Measurements from ENCODE around the gene CEP112. TPM values are rescaled to one million over a fixed set of nuclear protein-coding genes. Genes with fewer than 3 reads are reported as not detected.

Gene CEP112
- total and polyA plus RNA-seq, 2 donors (not counting 3 experiments of a cell fraction or from before 2014, with no cell fraction given): 1.5 to 25.3 TPM

DNA sequence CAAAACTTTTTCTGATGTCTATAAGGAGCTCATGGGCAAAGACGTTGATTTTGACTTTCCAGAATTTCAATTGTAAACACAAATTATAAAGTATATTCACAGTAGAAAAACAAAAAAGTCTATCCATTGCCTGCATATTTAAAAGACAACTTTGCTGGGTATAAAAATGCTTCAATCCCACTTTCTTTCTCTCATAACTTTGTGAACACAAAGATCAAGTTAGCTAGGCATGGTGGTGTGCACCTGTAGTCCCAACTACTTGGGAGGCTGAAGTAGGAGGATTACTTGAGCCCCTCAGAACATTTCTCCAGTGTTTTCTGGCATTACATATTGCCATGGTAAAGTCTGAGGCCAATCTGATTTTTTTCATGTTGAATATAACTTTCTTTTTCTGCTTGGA is 547.4 kb downstream of the CEP112 start:
- dilution Hi-C loops (cut with MboI; ENCODE audit: extremely low pct_ligation_motif_present, low sequenced_read_pairs): no loop called here
- CTCF ChIA-PET: interaction anchor here (1.0 to 1.7 kb wide), 2 partner anchors 16 to 413 kb away, joined by 4 to 5 read pairs; no protein-coding TSS in a partner anchor
- no TSS peak for BruUV-seq (replicated peaks)

DNA sequence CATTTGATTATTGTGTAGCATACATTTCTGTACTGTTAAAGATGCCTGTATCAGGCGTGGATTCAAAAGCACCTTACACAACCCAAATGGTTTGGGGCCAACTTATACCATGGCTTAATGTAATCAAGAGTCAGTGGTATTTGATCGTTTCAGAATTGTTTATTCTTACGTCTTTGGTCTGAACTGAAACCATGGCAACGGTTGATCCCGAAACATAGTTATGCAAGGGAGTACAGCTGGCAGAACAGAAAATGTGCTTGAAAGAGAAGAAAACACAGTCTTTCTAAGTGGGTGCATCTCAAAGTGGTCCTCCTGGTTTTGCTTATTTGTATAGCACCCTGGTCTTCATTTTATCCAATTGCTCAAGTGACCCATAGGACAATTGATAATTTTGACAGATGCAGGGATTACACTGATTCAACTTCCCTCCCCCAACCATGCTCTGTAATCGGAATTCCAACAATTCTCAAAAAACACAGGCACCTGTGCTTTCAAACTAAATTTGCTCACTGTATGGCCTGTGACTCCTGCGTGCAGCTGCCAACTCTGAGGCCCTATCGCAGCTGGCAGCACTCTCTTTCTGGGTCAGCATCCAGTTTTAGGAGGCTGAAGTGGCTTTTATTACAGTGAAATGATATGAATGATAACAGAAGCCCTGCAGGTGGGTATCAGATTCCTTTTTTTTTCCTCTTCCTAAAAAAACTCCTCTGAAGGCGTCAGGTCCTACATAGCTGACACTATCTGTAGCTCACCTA is 553.5 kb downstream of the CEP112 start:
- Histone ChIP-seq H3K4me1 (ENCODE audit: control insufficient read depth, extremely low read depth, insufficient read depth, low read length) (peaks cover 4% of the 10 kb centered on the region), H4K20me1 (replicated peaks; ENCODE audit: control insufficient read depth, extremely low read depth, insufficient read depth, low read length) (no peaks in the 10 kb centered on the region), H3K27me3 (ENCODE audit: control insufficient read depth in 2 of 2, insufficient read depth in 2 of 2, low read length in 2 of 2) (no peaks in the 10 kb centered on the region), H3K4me2 (ENCODE audit: insufficient read depth, low read length) (no peak overlapping the region), H3K79me2 (ENCODE audit: control insufficient read depth, insufficient read depth, low read length) (no peaks in the 10 kb centered on the region), H3K9me1 (replicated peaks; ENCODE audit: control insufficient read depth, extremely low read depth, insufficient read depth, low read length) (no peaks in the 10 kb centered on the region), H3K9me3 (replicated peaks; ENCODE audit: control insufficient read depth, insufficient read depth, low read length) (no peaks in the 10 kb centered on the region), H3K36me3 (ENCODE audit: control insufficient read depth in 2 of 2, extremely low read depth in 1 of 2, insufficient read depth in 2 of 2, low read length in 2 of 2) (no peaks in the 10 kb centered on the region), H3K9ac (replicated peaks; ENCODE audit: extremely low read depth, insufficient read depth, low read length) (no peak overlapping the region), H3K4me3 (replicated peaks in 1 of 3; ENCODE audit: insufficient read depth in 1 of 3, low read depth in 1 of 3, low read length in 3 of 3) (no peak overlapping the region), H3K27ac (ENCODE audit: insufficient read depth, low read depth, low read length) (no peak overlapping the region), H2AFZ (ENCODE audit: low read depth, low read length) (no peak overlapping the region)
- DNase-seq (ENCODE audit: low read depth, low spot score) (no peak), FAIRE-seq (no peak)
- intact Hi-C loops (cut with micrococcal nuclease): no loop called here
- no peak for TF ChIP-seq JUN (IDR thresholded peaks at IDR 0.05; ENCODE audit: borderline replicate concordance, insufficient read depth, insufficient read length, low read depth)
- ChIA-PET CTCF (no interaction called here), POLR2A (no interaction called here)
- BruUV-seq (replicated peaks): no TSS peak
- dilution Hi-C loops (cut with MboI; ENCODE audit: extremely low pct_ligation_motif_present, low sequenced_read_pairs): no loop called here

More for the DNA sequence above, 547.4 kb downstream of the CEP112 start:
- Histone ChIP-seq H4K20me1 (replicated peaks; ENCODE audit: control insufficient read depth, extremely low read depth, insufficient read depth, low read length) (no peaks in the 10 kb centered on the region), H3K4me2 (ENCODE audit: insufficient read depth, low read length) (no peak overlapping the region), H3K9me1 (replicated peaks; ENCODE audit: control insufficient read depth, extremely low read depth, insufficient read depth, low read length) (no peaks in the 10 kb centered on the region), H3K79me2 (ENCODE audit: control insufficient read depth, insufficient read depth, low read length) (no peaks in the 10 kb centered on the region), H3K9ac (replicated peaks; ENCODE audit: extremely low read depth, insufficient read depth, low read length) (no peak overlapping the region), H3K4me1 (ENCODE audit: control insufficient read depth, extremely low read depth, insufficient read depth, low read length) (no peaks in the 10 kb centered on the region), H3K9me3 (replicated peaks; ENCODE audit: control insufficient read depth, insufficient read depth, low read length) (peaks cover 4% of the 10 kb centered on the region), H2AFZ (ENCODE audit: low read depth, low read length) (no peak overlapping the region), H3K27me3 (ENCODE audit: control insufficient read depth in 2 of 2, insufficient read depth in 2 of 2, low read length in 2 of 2) (no peaks in the 10 kb centered on the region), H3K27ac (ENCODE audit: insufficient read depth, low read depth, low read length) (no peak overlapping the region), H3K4me3 (replicated peaks in 1 of 3; ENCODE audit: insufficient read depth in 1 of 3, low read depth in 1 of 3, low read length in 3 of 3) (no peak overlapping the region), H3K36me3 (ENCODE audit: control insufficient read depth in 2 of 2, extremely low read depth in 1 of 2, insufficient read depth in 2 of 2, low read length in 2 of 2) (no peaks in the 10 kb centered on the region)
- no peak for TF ChIP-seq MYC (IDR thresholded peaks at IDR 0.05; ENCODE audit: low read depth, low read length)
- TF ChIP-seq GATA2 (IDR thresholded peaks at IDR 0.05; ENCODE audit: insufficient read depth, insufficient read length, low read depth, low read length): no peak
- TF ChIP-seq EZH2 (IDR thresholded peaks at IDR 0.05; ENCODE audit: borderline replicate concordance, low read depth, low read length, severe bottlenecking): no peak
- no peak for TF ChIP-seq POLR2A (IDR thresholded peaks at IDR 0.05; ENCODE audit: low read depth, low read length)
- TF ChIP-seq JUN (IDR thresholded peaks at IDR 0.05; ENCODE audit: borderline replicate concordance, insufficient read depth, insufficient read length, low read depth): no peak
- FAIRE-seq (no peak), DNase-seq (ENCODE audit: low read depth, low spot score) (no peak)
- intact Hi-C loops (cut with micrococcal nuclease): no loop called here
- POLR2A ChIA-PET: no interaction called here

All from endothelial cell of umbilical vein (primary cell).